ENCODE measurements around the gene KCNJ10.

Gene KCNJ10

GRCh38 chr1:159964144-159964543, 105.8 kb downstream of the KCNJ10 start:
- no peak for DNase-seq (ENCODE audit: low spot score)

- DNase-seq (ENCODE audit: low spot score), result no peak
Observed at GRCh38 chr1:159962176-159962575, 107.8 kb downstream of the KCNJ10 start.

DNA sequence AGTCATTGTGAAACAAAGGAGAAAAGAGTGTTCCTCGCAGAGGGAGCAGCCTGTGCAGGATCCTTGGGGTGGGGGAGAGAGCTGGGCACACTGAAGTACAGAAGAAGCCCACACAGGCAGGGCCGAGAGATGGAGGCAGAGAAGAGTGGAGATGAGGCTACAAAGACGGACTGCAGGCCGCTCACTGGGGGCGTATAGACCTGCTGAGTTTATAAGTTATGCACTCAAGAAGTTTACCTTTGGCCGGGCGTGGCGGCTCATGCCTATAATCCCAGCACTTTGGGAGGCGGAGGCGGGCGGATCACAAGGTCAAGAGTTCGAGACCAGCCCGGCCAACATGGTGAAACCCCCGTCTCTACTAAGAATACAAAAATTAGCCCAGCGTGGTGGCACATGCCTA, 108.3 kb downstream of the KCNJ10 start:
- DNase-seq (ENCODE audit: low spot score), result no peak

DNA sequence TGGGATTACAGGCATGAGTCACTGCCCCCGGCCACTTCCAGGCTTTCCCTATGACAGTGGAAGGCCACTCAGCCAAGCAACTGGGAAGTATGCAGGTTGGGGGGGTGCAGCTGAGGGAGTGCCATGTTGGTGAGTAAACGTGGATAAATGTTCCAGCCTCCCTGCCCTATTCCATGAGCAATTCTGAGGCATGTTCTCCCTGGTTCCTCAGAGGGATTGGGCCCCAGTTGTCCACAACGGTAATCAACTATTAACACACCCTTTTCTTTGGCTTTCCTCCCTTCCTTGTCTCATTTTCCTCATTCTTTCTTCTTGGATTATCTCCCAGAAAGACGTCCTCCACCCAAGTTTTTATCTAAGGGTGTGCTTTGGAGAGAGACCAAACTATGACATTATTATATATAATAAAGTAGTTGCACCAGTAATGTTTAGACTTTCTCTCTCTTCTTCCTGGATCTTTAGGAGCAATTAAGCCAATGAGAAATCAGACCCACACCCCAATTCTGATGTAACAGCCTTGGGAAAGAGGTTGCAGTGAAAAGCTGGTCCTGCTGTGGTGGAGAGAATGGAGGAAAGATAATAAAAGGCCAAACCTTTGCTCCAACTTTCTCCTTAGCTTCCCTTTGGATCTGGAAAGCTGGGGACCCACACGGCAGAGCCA, 109.1 kb downstream of the KCNJ10 start:
- peak; percentile 91 for DNase-seq (ENCODE audit: low spot score)

DNA sequence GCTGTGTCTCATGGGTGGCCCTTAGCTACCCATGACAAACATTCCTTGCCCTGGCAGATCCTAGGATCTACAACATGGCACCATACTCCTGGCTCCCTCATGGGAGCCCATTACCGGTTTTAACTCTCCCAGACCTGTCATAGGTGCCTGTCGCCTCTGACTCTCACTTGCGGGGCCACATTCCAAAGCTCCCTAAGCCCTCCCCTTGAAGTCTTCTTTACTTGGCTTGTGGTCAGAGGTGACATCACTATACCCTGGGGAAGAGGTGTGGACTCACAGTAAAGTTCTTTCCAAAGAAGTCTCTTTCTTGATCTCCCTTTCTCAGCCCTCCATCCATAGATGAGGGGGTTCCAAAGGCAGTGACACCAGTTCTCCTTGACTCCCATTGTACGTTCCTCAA, 110.5 kb downstream of the KCNJ10 start:
- DNase-seq (ENCODE audit: low spot score), result no peak

- DNase-seq (ENCODE audit: low spot score), result no peak
Observed at GRCh38 chr1:159958719-159959380, 111.1 kb downstream of the KCNJ10 start.

- no peak for DNase-seq (ENCODE audit: low spot score)
Observed at GRCh38 chr1:159957824-159958268, 112.1 kb downstream of the KCNJ10 start.

DNA sequence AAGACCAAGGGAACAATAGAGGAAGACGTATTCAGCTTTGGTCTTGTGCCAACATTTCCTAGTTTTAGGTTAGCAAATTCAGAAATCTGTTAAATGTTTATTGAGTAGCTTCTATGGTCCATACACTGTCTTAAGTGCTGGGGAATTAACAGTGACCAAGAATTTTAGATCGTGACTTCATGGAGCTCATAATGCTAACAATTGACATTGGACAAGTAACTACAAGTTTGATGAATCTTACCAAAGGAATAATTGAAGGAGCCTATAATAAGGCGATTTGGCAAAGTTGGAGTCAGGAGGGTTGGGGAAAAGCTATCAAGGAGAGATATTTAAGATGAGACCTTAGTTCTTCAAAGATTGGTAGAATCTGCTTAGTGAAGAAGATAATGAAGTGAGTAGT, 114.5 kb downstream of the KCNJ10 start:
- no peak for DNase-seq (ENCODE audit: low spot score)

GRCh38 chr1:159953536-159954515, 116.1 kb downstream of the KCNJ10 start, which contains the start of gene SLAMF9:
Gene SLAMF9 (minus strand): TSS chr1:159954237. CDS start chr1:159954137, 100 bp downstream.
- DNase-seq (ENCODE audit: low spot score), result peak; percentile 68

GRCh38 chr1:159952932-159953331, 117.0 kb downstream of the KCNJ10 start:
- no peak for DNase-seq (ENCODE audit: low spot score)

- no peak for DNase-seq (ENCODE audit: low spot score)
Observed at GRCh38 chr1:159951551-159951950, 118.4 kb downstream of the KCNJ10 start.

GRCh38 chr1:159951016-159951415, 118.9 kb downstream of the KCNJ10 start:
- no peak for DNase-seq (ENCODE audit: low spot score)

DNA sequence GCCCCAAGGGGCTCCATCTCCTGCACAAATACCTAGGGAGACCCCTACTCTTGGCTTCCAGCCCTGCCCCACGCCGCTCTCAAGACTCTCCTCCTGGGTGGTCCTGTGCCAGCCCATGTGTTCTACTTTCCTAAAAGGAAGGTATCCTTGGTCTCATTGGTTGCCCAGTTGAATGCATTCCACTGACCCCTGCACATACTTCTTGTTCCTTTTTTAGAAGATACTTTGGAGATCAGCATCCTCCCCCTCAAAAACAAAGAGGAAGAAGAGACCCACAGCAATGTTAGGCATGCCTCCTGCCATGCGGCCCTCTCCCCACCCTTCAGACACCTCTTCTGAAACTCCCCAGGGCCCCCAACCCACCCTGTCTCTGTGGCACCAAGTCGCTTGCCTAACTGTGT, 120.0 kb downstream of the KCNJ10 start:
- no peak for DNase-seq (ENCODE audit: low spot score)

DNA sequence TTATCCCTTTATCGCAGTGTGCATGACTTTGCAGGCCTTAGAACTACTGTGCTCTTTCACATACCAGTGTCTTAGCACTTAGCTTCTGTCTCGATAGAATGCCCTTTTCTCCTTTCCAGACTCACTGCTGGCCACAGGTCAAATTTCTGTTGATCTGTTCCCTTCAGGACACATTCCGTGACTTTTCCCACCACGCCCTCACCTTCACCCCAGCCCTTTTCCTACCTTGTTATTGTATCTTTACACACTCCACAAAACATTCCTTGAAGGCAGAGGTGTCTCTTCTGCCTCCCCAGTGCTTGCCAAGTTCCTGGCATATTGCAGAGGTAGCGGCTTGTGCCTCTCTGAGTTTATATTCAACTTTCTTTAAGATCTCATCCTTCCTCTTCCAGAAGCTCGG, 120.8 kb downstream of the KCNJ10 start:
- DNase-seq (ENCODE audit: low spot score), result no peak
